OCI-LY3 (cell line): ENCODE measurements around the gene OSBPL8.

Experiments
- H2AFZ ChIP-seq: fragments of 200-600, 300-600 bp; shearing (Covaris generic); 2 replicates; pipeline ENCODE4 v1.6.0; 2014; ENCODE audit warnings: antibody characterized with exemption, low read depth, low read length
- H3K27ac ChIP-seq: fragments of 200-600, 300-600 bp; sonication (generic); 2 replicates; pipeline ENCODE4 v1.5.1; 2014; ENCODE audit warnings: mild to moderate bottlenecking, low read length, moderate library complexity, mixed read lengths
- H3K27me3 ChIP-seq: fragments of 200-600, 300-600 bp; sonication (generic); 2 replicates; pipeline ENCODE4 v1.6.1; 2014; ENCODE audit warnings: low read depth, low read length, mixed read lengths
- H3K36me3 ChIP-seq: fragments of 200-600, 300-600 bp; sonication (generic); replicated peaks from 2 replicates; pipeline ENCODE3; 2014; ENCODE audit warnings: low read depth, low read length, mixed read lengths
- H3K4me1 ChIP-seq: fragments of 300-600, 200-600 bp; sonication (generic); 2 replicates; pipeline ENCODE4 v1.6.1; 2014; ENCODE audit warnings: low read length, mixed read lengths
- H3K4me2 ChIP-seq: fragments of 200-600, 300-600 bp; sonication (generic); 2 replicates; pipeline ENCODE4 v1.6.1; 2014; ENCODE audit warnings: low read length, mixed read lengths
- H3K4me3 ChIP-seq: fragments of 300-600, 200-600 bp; sonication (generic); 2 replicates; pipeline ENCODE4 v1.5.1; 2014; ENCODE audit warnings: antibody characterized with exemption, mild to moderate bottlenecking, low read length, moderate library complexity
- H3K79me2 ChIP-seq: fragments of 300-600, 200-600 bp; shearing (Covaris generic); 2 replicates; pipeline ENCODE4 v1.6.1; 2014; ENCODE audit warnings: mild to moderate bottlenecking, low read length, mixed read lengths
- H3K9ac ChIP-seq: fragments of 300-600, 200-600 bp; shearing (Covaris generic); 2 replicates; pipeline ENCODE4 v1.6.0; 2014; ENCODE audit warnings: mild to moderate bottlenecking, low read length, moderate library complexity
- H3K9me3 ChIP-seq: fragments of 200-600, 300-600 bp; shearing (Covaris generic); 2 replicates; pipeline ENCODE4 v1.6.1; 2014; ENCODE audit warnings: low read length, mixed read lengths; ENCODE audit not compliant: insufficient read depth
- H4K20me1 ChIP-seq: fragments of 200-600, 300-600 bp; sonication (generic); 2 replicates; pipeline ENCODE4 v1.6.1; 2016; ENCODE audit warnings: low read length, mixed read lengths; ENCODE audit not compliant: insufficient read depth
- CTCF ChIP-seq: fragments of 200-600, 300-600 bp; sonication (generic); IDR thresholded peaks from 2 replicates; pipeline ENCODE4 v1.5.1; 2014; ENCODE audit warnings: antibody characterized with exemption, low read length, low read depth
- EZH2phosphoT487 ChIP-seq: fragments of 200-600 bp; shearing (Covaris generic); IDR thresholded peaks from 2 replicates; pipeline ENCODE4 v1.6.1; 2018; ENCODE audit warnings: antibody characterized with exemption, mixed run types, low read depth

OSBPL8 gene

GRCh38 chr12:76318773-76319594 is 240.6 kb downstream of the OSBPL8 start:
- H3K4me3 ChIP-seq: no peak overlapping the region
- H3K36me3 ChIP-seq: no peaks in the 10 kb centered on the region
- no peak overlapping the region for H3K27ac ChIP-seq
- no peak overlapping the region for H2AFZ ChIP-seq
- no peak overlapping the region for H3K9ac ChIP-seq
- peaks cover 8% of the 10 kb centered on the region for H3K4me1 ChIP-seq
- no peaks in the 10 kb centered on the region for H3K79me2 ChIP-seq
- peaks cover 8% of the 10 kb centered on the region; the same call in 1 of the 2 replicates for H3K27me3 ChIP-seq
- H4K20me1 ChIP-seq: no peaks in the 10 kb centered on the region
- TF ChIP-seq EZH2phosphoT487 (no peak), CTCF (no peak)
- H3K4me2 ChIP-seq: no peak overlapping the region
- no peaks in the 10 kb centered on the region for H3K9me3 ChIP-seq

GRCh38 chr12:76317976-76318375 is 241.6 kb downstream of the OSBPL8 start:
- Histone ChIP-seq H4K20me1 (no peaks in the 10 kb centered on the region), H3K79me2 (no peaks in the 10 kb centered on the region)
- TF ChIP-seq EZH2phosphoT487 (no peak), CTCF (no peak)

GRCh38 chr12:76316468-76316867 is 243.1 kb downstream of the OSBPL8 start:
- H3K4me3 ChIP-seq: no peak overlapping the region
- H3K27me3 ChIP-seq: peaks cover 8% of the 10 kb centered on the region; the same call in 1 of the 2 replicates
- H3K27ac ChIP-seq: no peak overlapping the region
- H3K79me2 ChIP-seq: no peaks in the 10 kb centered on the region
- H3K4me1 ChIP-seq: peaks cover 8% of the 10 kb centered on the region
- no peaks in the 10 kb centered on the region for H3K36me3 ChIP-seq
- H3K9ac ChIP-seq: no peak overlapping the region
- TF ChIP-seq CTCF (no peak), EZH2phosphoT487 (no peak)
- no peak overlapping the region for H2AFZ ChIP-seq
- no peak overlapping the region for H3K4me2 ChIP-seq
- H3K9me3 ChIP-seq: no peaks in the 10 kb centered on the region
- H4K20me1 ChIP-seq: no peaks in the 10 kb centered on the region

More at GRCh38 chr12:76317976-76318375, 241.6 kb downstream of the OSBPL8 start:
- Histone ChIP-seq H3K36me3 (no peaks in the 10 kb centered on the region), H3K27ac (no peak overlapping the region), H3K9ac (no peak overlapping the region), H3K9me3 (no peaks in the 10 kb centered on the region), H3K4me1 (peaks cover 8% of the 10 kb centered on the region), H3K4me3 (no peak overlapping the region), H3K27me3 (peaks cover 8% of the 10 kb centered on the region; the same call in 1 of the 2 replicates), H2AFZ (no peak overlapping the region), H3K4me2 (no peak overlapping the region)

GRCh38 chr12:76313299-76313698 is 246.3 kb downstream of the OSBPL8 start:
- TF ChIP-seq EZH2phosphoT487: no peak
- TF ChIP-seq CTCF: no peak
- H3K4me1 ChIP-seq: peaks cover 8% of the 10 kb centered on the region
- H3K9me3 ChIP-seq: no peaks in the 10 kb centered on the region
- H2AFZ ChIP-seq: no peak overlapping the region
- H3K27me3 ChIP-seq: peaks cover 8% of the 10 kb centered on the region; the same call in 1 of the 2 replicates
- no peaks in the 10 kb centered on the region for H3K36me3 ChIP-seq
- H3K4me3 ChIP-seq: no peak overlapping the region
- no peak overlapping the region for H3K4me2 ChIP-seq
- no peaks in the 10 kb centered on the region for H3K79me2 ChIP-seq
- H4K20me1 ChIP-seq: no peaks in the 10 kb centered on the region
- H3K27ac ChIP-seq: no peak overlapping the region
- no peak overlapping the region for H3K9ac ChIP-seq
